Gastroesophageal sphincter (tissue), 3 donors: Measurements from ENCODE around the gene DDI2.

Experiments used
- CTCF ChIP-seq, 4 experiments: fragments of 200-600 bp in 2 of 4; fragments of 450-650 bp in 2 of 4; sonication (generic) in 1 of 4; IDR thresholded peaks; one replicate each; pipeline ENCODE4 v1.5.1; 2017 to 2019; ENCODE audit warnings: antibody characterized with exemption in 4 of 4, mild to moderate bottlenecking in 2 of 4, moderate library complexity in 2 of 4
- EP300 ChIP-seq: sonication (generic); formaldehyde crosslinking; IDR thresholded peaks from one replicate; pipeline ENCODE4 v1.6.1; 2017; ENCODE audit warnings: antibody characterized with exemption, mild to moderate bottlenecking
- POLR2A ChIP-seq, 2 donors: fragments of 450-650 bp; IDR thresholded peaks; one replicate each; pipeline ENCODE4 v1.6.1; 2017; ENCODE audit warnings: antibody characterized with exemption in 2 of 2, mild to moderate bottlenecking in 2 of 2, moderate library complexity in 1 of 2
- POLR2AphosphoS5 ChIP-seq: sonication (generic); formaldehyde crosslinking; IDR thresholded peaks from one replicate; pipeline ENCODE4 v1.6.1; 2017; ENCODE audit warnings: antibody characterized with exemption

GRCh38 chr1:15702722-15703550, 85.7 kb downstream of the DDI2 start:
- TF ChIP-seq EP300 (no peak), POLR2AphosphoS5 (no peak), CTCF (IDR thresholded peaks at IDR 0.05) (peak in 2 of 4 experiments; percentile 19 to 36), POLR2A (IDR thresholded peaks at IDR 0.05) (no peak)
